ENCODE results near the gene STXBP3. TPM values are rescaled to one million over a fixed set of nuclear protein-coding genes. Genes with fewer than 3 reads are reported as not detected.

STXBP3 gene
- total RNA-seq, 6 experiments from 2014 or later, result 42.2 to 44.6 (median 43.5) TPM

DNA sequence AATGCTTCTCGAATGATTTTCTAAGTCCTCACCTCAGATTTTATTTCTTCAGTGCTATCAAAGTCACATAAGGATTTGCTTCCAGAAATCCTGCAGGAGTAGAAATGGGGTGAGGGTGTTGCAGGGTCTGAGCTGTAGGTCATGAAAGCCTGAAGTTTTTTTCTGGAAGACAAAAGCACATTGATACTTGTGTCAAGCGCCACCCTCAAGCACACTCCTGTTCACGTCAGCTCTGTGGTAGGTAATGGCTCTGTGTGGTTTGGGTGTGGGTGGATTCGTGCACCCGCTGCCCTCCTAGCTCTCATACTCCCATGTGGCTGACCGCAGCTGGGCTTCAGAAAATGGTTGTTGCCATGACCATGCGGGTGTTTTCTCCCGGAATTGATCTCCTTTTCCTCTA, 70.5 kb downstream of the STXBP3 start:
- TF ChIP-seq, protein P1, sequence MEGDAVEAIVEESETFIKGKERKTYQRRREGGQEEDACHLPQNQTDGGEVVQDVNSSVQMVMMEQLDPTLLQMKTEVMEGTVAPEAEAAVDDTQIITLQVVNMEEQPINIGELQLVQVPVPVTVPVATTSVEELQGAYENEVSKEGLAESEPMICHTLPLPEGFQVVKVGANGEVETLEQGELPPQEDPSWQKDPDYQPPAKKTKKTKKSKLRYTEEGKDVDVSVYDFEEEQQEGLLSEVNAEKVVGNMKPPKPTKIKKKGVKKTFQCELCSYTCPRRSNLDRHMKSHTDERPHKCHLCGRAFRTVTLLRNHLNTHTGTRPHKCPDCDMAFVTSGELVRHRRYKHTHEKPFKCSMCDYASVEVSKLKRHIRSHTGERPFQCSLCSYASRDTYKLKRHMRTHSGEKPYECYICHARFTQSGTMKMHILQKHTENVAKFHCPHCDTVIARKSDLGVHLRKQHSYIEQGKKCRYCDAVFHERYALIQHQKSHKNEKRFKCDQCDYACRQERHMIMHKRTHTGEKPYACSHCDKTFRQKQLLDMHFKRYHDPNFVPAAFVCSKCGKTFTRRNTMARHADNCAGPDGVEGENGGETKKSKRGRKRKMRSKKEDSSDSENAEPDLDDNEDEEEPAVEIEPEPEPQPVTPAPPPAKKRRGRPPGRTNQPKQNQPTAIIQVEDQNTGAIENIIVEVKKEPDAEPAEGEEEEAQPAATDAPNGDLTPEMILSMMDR (IDR thresholded peaks at IDR 0.05), result no peak
- Mint-ChIP-seq H3K4me3 (peak overlapping the region; percentile 85), H3K27ac (peak overlapping the region; percentile 100)

DNA sequence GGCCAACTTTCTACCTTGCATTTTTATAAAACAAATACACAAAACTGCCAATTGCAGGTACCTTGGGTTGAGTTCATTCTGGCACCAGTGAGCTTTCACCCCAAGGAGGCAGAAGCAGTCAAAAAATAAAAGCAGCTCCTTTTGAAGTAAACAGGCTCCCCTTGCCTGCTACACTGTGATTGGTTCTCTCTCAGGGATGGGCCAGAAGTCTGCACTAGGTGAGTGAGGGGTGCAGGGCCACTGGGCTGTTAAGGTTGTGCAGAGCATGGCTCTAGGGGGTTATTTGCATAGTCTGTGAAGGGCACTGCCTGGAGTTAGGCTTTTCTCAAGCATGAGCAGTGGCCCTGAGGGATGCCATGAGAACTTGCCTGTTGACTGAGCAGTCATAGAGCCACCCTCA, 71.3 kb downstream of the STXBP3 start:
- peak overlapping the region; percentile 50 for H3K4me3 Mint-ChIP-seq
- H3K4me1 Mint-ChIP-seq (ENCODE audit: low read depth), result peaks cover 56% of the 10 kb centered on the region
- H3K9me3 Mint-ChIP-seq, result no peaks in the 10 kb centered on the region
- H3K36me3 Mint-ChIP-seq (ENCODE audit: low read depth), result no peaks in the 10 kb centered on the region
- H3K27ac Mint-ChIP-seq, result peak overlapping the region; percentile 100
- DNase-seq, result no peak
- peaks cover 3% of the 10 kb centered on the region; the same call in 1 of the 2 replicates for H3K27me3 Mint-ChIP-seq (ENCODE audit: insufficient read depth)
- TF ChIP-seq, protein P1 (IDR thresholded peaks at IDR 0.05), result no peak

More for the DNA sequence above, 70.5 kb downstream of the STXBP3 start:
- DNase-seq, result peak; percentile 74
- H3K4me1 Mint-ChIP-seq (ENCODE audit: low read depth), result peaks cover 56% of the 10 kb centered on the region
- H3K36me3 Mint-ChIP-seq (ENCODE audit: low read depth), result no peaks in the 10 kb centered on the region
- no peaks in the 10 kb centered on the region for H3K9me3 Mint-ChIP-seq
- H3K27me3 Mint-ChIP-seq (ENCODE audit: insufficient read depth), result peaks cover 2% of the 10 kb centered on the region

DNA sequence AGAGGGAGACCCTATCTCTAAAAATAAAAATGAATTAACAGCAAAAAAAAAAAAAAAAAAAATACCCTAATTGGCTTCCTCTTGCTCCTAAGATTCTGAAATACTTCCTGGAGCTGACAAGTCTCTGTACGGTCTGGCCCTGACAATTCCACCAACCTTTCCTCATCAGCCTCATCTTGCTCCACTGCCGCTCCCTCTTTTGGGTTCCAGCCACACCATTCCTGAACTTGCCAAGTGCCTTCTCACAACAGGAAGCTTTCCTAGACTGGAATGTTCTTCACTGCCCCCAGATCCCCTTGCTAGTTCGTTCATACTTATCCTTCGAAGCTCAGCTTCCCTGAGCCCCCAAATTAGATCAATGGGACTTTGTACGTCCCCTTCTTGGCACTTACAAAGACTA, 73.4 kb downstream of the STXBP3 start:
- TF ChIP-seq, protein P1 (IDR thresholded peaks at IDR 0.05), result no peak
- DNase-seq, result no peak
- peaks cover 3% of the 10 kb centered on the region; the same call in 1 of the 2 replicates for H3K27me3 Mint-ChIP-seq (ENCODE audit: insufficient read depth)
- H3K36me3 Mint-ChIP-seq (ENCODE audit: low read depth), result no peaks in the 10 kb centered on the region
- no peaks in the 10 kb centered on the region for H3K9me3 Mint-ChIP-seq
- peaks cover 37% of the 10 kb centered on the region for H3K4me1 Mint-ChIP-seq (ENCODE audit: low read depth)
- no peak overlapping the region for H3K27ac Mint-ChIP-seq
- H3K4me3 Mint-ChIP-seq, result no peak overlapping the region

DNA sequence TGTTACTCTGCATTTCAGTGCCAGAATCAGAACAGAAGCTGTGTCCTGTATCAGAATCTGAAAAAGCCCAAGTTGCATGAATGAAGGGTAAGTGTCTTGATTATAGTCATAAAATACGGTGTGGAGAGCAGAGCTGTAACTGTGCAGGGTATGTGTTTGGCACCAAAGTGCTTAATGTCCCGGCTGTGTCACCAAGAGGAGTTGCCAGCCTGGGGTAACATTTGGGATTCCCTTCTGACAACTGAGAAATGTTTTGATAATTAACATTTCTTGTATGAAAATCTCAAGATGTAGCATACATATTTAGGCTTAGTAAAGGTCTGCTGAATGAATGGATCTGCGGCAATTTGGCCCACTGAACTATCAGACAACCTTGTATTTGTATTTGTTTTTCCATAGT, 77.2 kb downstream of the STXBP3 start:
- no peak overlapping the region for H3K27ac Mint-ChIP-seq
- H3K36me3 Mint-ChIP-seq (ENCODE audit: low read depth), result no peaks in the 10 kb centered on the region
- H3K4me3 Mint-ChIP-seq, result no peak overlapping the region
- peaks cover 17% of the 10 kb centered on the region for H3K4me1 Mint-ChIP-seq (ENCODE audit: low read depth)
- TF ChIP-seq, protein P1 (IDR thresholded peaks at IDR 0.05), result no peak
- DNase-seq, result no peak
- H3K9me3 Mint-ChIP-seq, result no peaks in the 10 kb centered on the region
- peaks cover 2% of the 10 kb centered on the region; the same call in 1 of the 2 replicates for H3K27me3 Mint-ChIP-seq (ENCODE audit: insufficient read depth)

DNA sequence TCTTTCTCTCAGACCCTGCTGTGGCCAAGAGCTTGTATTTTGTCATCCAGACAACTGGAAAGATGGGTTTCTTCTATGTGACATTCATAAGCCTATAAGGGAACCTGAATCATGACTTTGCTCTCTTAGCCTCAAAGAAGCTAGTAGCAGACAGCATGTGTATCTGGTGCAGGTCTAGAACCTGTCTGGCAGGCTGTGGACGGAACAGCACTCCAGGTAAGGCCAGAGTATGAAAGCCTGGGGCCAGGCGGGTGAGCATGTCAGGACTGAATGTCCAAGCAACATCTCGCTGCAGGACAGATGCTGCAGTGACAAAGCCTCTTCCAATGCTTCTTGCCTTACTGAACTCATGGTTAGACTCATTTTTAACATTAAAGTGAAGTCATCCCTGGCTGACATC, 77.6 kb downstream of the STXBP3 start:
- Mint-ChIP-seq H3K27ac (no peak overlapping the region), H3K9me3 (no peaks in the 10 kb centered on the region), H3K36me3 (ENCODE audit: low read depth) (no peaks in the 10 kb centered on the region), H3K4me3 (no peak overlapping the region), H3K4me1 (ENCODE audit: low read depth) (peaks cover 21% of the 10 kb centered on the region), H3K27me3 (ENCODE audit: insufficient read depth) (peaks cover 2% of the 10 kb centered on the region; the same call in 1 of the 2 replicates)
- TF ChIP-seq, protein P1 (IDR thresholded peaks at IDR 0.05), result no peak
- no peak for DNase-seq

All from HFFc6 (cell line).